Measurements from ENCODE around the gene SHQ1. TPM values are rescaled to one million over a fixed set of nuclear protein-coding genes. Genes with fewer than 3 reads are reported as not detected.

SHQ1 gene
- total RNA-seq, 1 donor from 2014 or later, result 22.0 TPM

DNA sequence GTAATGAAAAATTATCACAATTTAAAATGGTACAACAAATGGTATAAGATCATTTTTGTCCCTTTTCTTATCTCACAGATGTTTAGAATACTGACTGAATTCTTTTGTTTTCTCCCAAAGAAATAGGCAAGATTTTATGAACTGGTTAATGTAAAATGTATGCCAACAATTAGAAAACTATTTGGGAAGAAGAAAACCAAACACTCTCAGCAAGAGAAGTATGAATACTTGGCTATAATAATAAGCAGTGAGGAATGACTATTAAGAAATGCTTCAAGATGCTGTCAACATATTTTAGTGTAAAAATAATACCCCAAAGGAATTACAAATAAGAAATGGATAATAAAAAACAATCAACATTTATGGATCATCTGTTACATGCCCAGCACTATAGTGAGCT lies 18.5 kb downstream of the SHQ1 start:
- Mint-ChIP-seq H3K36me3 (peaks cover 14% of the 10 kb centered on the region), H3K4me1 (no peaks in the 10 kb centered on the region), H3K27me3 (ENCODE audit: low read depth) (no peaks in the 10 kb centered on the region), H3K27ac (no peak overlapping the region), H3K4me3 (no peak overlapping the region), H3K9me3 (no peaks in the 10 kb centered on the region)
- TF ChIP-seq, protein P1, sequence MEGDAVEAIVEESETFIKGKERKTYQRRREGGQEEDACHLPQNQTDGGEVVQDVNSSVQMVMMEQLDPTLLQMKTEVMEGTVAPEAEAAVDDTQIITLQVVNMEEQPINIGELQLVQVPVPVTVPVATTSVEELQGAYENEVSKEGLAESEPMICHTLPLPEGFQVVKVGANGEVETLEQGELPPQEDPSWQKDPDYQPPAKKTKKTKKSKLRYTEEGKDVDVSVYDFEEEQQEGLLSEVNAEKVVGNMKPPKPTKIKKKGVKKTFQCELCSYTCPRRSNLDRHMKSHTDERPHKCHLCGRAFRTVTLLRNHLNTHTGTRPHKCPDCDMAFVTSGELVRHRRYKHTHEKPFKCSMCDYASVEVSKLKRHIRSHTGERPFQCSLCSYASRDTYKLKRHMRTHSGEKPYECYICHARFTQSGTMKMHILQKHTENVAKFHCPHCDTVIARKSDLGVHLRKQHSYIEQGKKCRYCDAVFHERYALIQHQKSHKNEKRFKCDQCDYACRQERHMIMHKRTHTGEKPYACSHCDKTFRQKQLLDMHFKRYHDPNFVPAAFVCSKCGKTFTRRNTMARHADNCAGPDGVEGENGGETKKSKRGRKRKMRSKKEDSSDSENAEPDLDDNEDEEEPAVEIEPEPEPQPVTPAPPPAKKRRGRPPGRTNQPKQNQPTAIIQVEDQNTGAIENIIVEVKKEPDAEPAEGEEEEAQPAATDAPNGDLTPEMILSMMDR (IDR thresholded peaks at IDR 0.05; ENCODE audit: unreplicated experiment), result no peak
- DNase-seq (ENCODE audit: low spot score in 2 of 2, unreplicated experiment in 2 of 2), result no peak

DNA sequence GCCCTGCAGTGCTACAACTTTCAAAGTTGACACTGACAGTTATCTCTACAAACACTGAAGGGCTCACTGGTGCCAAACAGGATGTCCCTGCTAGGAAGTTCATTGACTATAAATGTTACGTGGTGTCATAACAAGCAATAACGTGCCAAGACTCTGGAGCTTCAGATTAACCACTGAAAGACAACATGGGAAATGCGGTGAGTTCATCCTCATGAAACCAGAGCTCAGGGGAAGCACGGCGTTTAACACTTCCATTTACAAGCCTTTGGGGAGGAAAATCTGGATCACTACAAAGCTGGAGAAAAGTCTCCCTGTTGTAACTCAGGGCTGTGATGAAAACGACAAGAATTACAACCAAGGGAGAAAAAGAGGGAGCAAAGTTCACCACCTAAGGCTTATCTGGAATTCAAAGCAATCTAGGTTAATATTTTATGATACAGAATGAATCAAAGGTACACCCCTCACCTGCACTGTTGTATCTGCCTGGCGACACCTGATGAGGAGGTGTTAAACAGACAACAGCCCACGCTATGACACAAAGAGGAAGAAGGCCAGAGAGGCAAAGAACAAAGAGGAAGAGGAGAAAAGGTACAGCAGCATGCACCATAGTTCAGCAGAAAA lies 27.0 kb downstream of the SHQ1 start:
- no peak for DNase-seq (ENCODE audit: low spot score in 2 of 2, unreplicated experiment in 2 of 2)
- TF ChIP-seq, protein P1 (IDR thresholded peaks at IDR 0.05; ENCODE audit: unreplicated experiment), result no peak
- Mint-ChIP-seq H3K4me3 (no peak overlapping the region), H3K27ac (no peak overlapping the region), H3K4me1 (peaks cover 7% of the 10 kb centered on the region), H3K36me3 (peaks cover under 1% of the 10 kb centered on the region), H3K27me3 (ENCODE audit: low read depth) (no peaks in the 10 kb centered on the region), H3K9me3 (no peaks in the 10 kb centered on the region)

GRCh38 chr3:72820415-72820814 lies 27.8 kb downstream of the SHQ1 start:
- DNase-seq (ENCODE audit: low spot score in 2 of 2, unreplicated experiment in 2 of 2), result no peak
- Mint-ChIP-seq H3K36me3 (peaks cover 5% of the 10 kb centered on the region), H3K4me3 (no peak overlapping the region), H3K27me3 (ENCODE audit: low read depth) (no peaks in the 10 kb centered on the region), H3K27ac (no peak overlapping the region), H3K4me1 (peaks cover 7% of the 10 kb centered on the region), H3K9me3 (no peaks in the 10 kb centered on the region)
- TF ChIP-seq, protein P1 (IDR thresholded peaks at IDR 0.05; ENCODE audit: unreplicated experiment), result no peak

GRCh38 chr3:72818905-72819304 lies 29.3 kb downstream of the SHQ1 start:
- Mint-ChIP-seq H3K4me3 (no peak overlapping the region), H3K4me1 (peaks cover 7% of the 10 kb centered on the region), H3K27me3 (ENCODE audit: low read depth) (no peaks in the 10 kb centered on the region), H3K9me3 (no peaks in the 10 kb centered on the region), H3K27ac (no peak overlapping the region), H3K36me3 (peaks cover 5% of the 10 kb centered on the region)
- DNase-seq (ENCODE audit: low spot score in 2 of 2, unreplicated experiment in 2 of 2), result no peak
- TF ChIP-seq, protein P1 (IDR thresholded peaks at IDR 0.05; ENCODE audit: unreplicated experiment), result no peak

- H3K36me3 Mint-ChIP-seq, result peaks cover 5% of the 10 kb centered on the region
- peaks cover 7% of the 10 kb centered on the region for H3K4me1 Mint-ChIP-seq
- H3K27me3 Mint-ChIP-seq (ENCODE audit: low read depth), result no peaks in the 10 kb centered on the region
- no peaks in the 10 kb centered on the region for H3K9me3 Mint-ChIP-seq
- H3K4me3 Mint-ChIP-seq, result no peak overlapping the region
- H3K27ac Mint-ChIP-seq, result no peak overlapping the region
- TF ChIP-seq, protein P1 (IDR thresholded peaks at IDR 0.05; ENCODE audit: unreplicated experiment), result peak; percentile 30
- no peak for DNase-seq (ENCODE audit: low spot score in 2 of 2, unreplicated experiment in 2 of 2)
Observed at GRCh38 chr3:72818092-72818773, 30.0 kb downstream of the SHQ1 start.

Data from mesothelial cell of epicardium (in vitro differentiated cells).